ENCODE measurements around the gene ACTL7A.
"Not testable (repeated sequence)": the region's sequence is repeated elsewhere in the genome, so short reads cannot be mapped to it uniquely, and the experiment has no call there.

The ACTL7A gene

DNA sequence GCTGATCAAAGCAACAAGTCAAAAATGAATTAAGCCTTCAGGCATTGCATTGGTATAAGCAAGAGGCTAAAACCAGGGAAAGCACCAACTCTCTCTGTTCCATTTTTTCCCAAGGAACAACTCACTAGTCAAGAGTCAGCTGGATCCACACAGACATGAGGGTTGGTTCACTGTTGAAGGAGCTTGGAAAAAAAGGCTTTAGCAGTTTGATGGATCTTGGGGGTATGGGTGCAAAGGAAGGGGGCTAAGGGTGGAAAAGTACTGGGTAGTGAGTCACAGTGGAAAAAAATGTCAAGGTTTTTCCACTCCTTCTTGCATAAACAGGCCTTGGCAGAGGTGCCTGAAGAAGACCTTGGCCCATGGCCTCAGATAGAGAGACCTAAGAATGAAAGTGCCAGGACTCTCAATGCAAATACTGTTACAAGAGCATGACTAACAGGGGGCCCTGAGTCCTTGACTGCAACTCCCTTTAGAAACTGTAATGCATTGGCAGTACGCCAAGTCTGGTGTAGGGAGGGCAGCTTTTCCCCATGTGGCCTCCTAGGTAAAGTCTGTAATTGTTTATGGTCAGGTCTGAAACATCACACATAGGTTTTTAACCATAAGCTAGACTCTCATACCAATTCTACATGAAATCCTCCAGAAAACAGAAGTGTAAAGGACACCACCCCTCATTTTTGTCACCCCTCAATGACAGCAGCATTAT is 23.7 kb downstream of the ACTL7A start:
- no peak overlapping the region for H3K9ac ChIP-seq (ENCODE audit: low read length)

DNA sequence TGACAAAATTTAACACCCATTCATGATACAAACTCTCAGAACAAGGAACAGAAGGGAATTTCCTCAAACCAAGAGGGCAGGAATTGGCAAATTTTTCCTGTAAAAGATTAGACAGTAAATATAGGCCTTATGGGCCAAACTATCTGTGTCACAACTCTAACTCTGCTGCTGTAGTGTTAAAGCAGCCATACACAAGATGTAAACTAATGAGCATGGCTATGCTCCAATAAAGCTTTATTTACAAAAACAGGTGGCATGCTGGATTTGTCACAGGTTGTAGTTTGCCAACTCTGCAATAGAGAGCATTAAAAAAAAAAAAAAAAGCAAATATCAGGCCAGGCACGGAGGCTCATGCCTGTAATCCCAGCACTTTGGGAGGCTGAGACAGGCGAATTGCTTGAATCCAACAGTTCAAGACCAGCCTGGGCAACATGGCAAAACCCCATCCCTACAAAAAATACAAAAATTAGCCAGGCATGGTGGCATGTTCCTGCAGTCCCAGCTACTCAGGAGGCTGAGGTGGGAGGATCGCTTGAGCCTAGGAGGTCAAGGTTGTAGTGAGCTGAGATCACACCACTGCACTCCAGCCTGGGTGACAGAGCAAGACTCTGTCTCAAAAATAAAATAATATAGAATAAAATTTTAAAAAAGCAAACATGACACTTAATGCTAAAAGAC is 24.7 kb downstream of the ACTL7A start:
- not testable (repeated sequence) for H3K36me3 ChIP-seq (ENCODE audit: control insufficient read depth, insufficient read depth, low read length); H3K4me3 ChIP-seq (ENCODE audit: low read length); H3K9me3 ChIP-seq (ENCODE audit: control insufficient read depth, low read length); H3K27me3 ChIP-seq (ENCODE audit: control insufficient read depth, insufficient read depth, low read length); H3K4me1 ChIP-seq (ENCODE audit: control insufficient read depth, insufficient read depth, low read length); H3K9ac ChIP-seq (ENCODE audit: low read length)

More for the DNA sequence above, 23.7 kb downstream of the ACTL7A start:
- Histone ChIP-seq H3K4me3 (ENCODE audit: low read length) (no peak overlapping the region), H3K27me3 (ENCODE audit: control insufficient read depth, insufficient read depth, low read length) (no peaks in the 10 kb centered on the region), H3K36me3 (ENCODE audit: control insufficient read depth, insufficient read depth, low read length) (no peaks in the 10 kb centered on the region), H3K9me3 (ENCODE audit: control insufficient read depth, low read length) (no peaks in the 10 kb centered on the region), H3K4me1 (ENCODE audit: control insufficient read depth, insufficient read depth, low read length) (no peaks in the 10 kb centered on the region)

DNA sequence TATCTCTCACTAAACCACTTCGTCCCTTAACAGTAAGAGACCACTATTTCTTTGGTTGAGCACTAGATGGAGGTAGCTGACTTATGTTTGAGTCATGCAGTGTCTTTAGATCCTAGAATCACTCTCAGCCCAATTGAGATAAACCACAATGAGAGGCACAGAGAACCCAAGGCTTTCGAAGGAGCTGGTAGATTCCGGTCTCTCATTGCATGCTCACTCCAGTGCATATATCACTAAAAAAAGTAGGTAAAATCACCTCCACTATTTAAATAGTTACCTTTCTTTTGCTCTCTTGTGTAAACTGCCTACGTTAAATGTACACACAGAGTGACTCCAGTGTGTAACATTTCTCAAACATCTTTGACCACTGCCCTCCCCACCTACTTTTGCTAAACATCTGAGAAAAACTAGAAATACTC is 27.6 kb downstream of the ACTL7A start:
- Histone ChIP-seq H3K4me1 (ENCODE audit: control insufficient read depth, insufficient read depth, low read length) (no peaks in the 10 kb centered on the region), H3K4me3 (ENCODE audit: low read length) (no peak overlapping the region), H3K9ac (ENCODE audit: low read length) (no peak overlapping the region), H3K27me3 (ENCODE audit: control insufficient read depth, insufficient read depth, low read length) (no peaks in the 10 kb centered on the region), H3K9me3 (ENCODE audit: control insufficient read depth, low read length) (no peaks in the 10 kb centered on the region), H3K36me3 (ENCODE audit: control insufficient read depth, insufficient read depth, low read length) (no peaks in the 10 kb centered on the region)

DNA sequence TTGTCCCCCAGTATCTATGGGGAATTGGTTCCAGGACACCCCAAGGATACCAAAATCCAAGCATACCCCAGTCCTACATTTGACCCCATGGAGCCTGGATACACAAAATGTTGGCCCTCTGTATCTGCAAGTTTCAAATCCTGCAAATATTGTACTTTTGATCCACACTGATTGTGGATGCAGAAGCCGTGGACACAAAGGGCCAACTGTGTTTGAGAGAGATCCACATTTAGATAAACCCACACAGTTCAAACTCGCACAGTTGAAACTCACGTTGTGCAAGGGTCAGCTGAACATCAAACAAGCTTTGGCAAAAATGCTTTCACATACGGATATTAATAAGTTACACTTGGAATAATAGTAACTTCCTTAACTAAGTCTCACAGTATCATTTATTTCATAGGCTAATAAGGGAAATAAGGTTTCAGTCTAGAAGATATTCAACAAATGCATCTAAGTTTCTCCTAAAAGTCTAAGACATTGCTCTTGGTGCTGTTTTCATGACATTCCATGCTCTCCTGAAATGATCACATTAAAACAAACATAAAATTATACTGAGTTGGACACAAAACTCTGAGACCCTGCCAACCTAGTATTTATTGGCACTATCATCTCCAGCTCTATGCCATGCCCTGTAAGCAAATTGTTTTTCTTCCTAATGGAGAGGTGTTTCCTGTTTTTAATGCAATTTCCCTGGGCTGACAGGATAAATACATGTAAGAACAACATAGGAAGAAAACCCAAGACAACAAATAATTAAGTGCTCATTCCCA is 32.3 kb downstream of the ACTL7A start:
- no peaks in the 10 kb centered on the region for H3K4me1 ChIP-seq (ENCODE audit: control insufficient read depth, insufficient read depth, low read length)
- no peaks in the 10 kb centered on the region for H3K9me3 ChIP-seq (ENCODE audit: control insufficient read depth, low read length)
- H3K36me3 ChIP-seq (ENCODE audit: control insufficient read depth, insufficient read depth, low read length): no peaks in the 10 kb centered on the region
- no peak overlapping the region for H3K4me3 ChIP-seq (ENCODE audit: low read length)
- H3K9ac ChIP-seq (ENCODE audit: low read length): no peak overlapping the region
- H3K27me3 ChIP-seq (ENCODE audit: control insufficient read depth, insufficient read depth, low read length): no peaks in the 10 kb centered on the region

DNA sequence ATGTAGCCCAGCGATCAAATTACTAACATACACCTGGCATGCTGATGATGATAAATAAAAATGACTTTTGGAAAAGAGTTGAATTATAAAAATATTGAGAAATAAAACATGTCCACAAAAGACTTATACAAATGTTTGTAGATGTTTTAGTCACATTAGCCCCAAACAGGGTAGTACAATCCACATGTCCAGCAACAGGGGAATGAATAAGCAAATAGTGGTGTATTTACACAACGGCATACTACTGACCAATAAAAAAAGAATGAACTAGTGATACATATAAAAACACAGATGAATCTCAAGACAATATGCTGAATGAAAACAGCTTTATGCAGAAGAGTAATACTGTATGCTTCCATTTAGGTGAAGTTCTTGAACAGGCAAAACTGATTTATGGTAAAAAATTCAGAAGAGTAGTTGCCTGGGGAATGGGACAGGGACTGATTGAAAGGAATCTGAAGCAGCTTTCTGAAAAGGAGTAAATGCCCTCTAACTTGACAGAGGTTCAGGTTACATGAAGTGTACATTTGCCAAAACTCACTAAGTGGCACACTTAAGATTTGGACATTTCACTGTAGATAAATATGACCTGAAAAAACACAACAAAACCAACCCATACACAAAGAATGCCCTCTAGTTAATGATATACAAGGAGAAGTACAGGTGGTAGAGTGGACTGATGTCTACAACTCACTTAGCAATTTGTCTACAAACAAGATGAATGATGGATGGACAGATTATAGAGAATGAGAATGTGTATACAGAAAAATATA is 35.4 kb downstream of the ACTL7A start:
- Histone ChIP-seq H3K9ac (ENCODE audit: low read length) (no peak overlapping the region), H3K4me3 (ENCODE audit: low read length) (no peak overlapping the region), H3K36me3 (ENCODE audit: control insufficient read depth, insufficient read depth, low read length) (no peaks in the 10 kb centered on the region), H3K27me3 (ENCODE audit: control insufficient read depth, insufficient read depth, low read length) (no peaks in the 10 kb centered on the region), H3K9me3 (ENCODE audit: control insufficient read depth, low read length) (no peaks in the 10 kb centered on the region), H3K4me1 (ENCODE audit: control insufficient read depth, insufficient read depth, low read length) (no peaks in the 10 kb centered on the region)

DNA sequence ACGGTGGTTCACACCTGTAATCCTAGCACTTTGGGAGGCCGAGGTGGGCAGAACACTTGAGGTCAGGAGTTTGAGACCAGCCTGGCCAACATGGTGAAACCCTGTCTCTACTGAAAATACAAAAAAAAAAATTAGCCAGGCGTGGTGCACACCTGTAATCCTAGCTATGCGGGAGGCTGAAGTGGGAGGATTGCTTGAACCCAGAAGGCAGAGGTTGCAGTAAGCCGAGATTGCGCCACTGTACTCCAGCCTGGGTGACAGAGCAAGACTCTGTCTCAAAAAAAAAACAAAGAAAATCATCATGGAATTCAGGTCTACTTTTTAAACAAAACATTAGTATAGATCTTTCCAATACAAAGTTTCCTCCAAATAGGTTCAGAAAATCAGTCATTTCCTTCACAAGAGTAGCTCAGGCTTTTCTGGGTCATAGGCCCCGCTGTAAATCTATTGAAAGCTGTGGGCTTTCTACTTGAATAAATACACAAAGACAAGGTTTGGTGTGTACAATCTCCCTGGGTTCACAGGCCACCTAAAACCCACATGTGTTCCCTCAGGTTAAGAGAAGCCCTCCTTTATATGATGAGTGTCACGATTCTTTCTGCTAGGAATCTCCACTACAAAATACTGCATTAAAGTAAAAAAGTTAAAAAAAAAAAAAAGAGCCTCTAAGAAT is 37.1 kb downstream of the ACTL7A start:
- not testable (repeated sequence) for H3K9me3 ChIP-seq (ENCODE audit: control insufficient read depth, low read length); H3K4me1 ChIP-seq (ENCODE audit: control insufficient read depth, insufficient read depth, low read length); H3K4me3 ChIP-seq (ENCODE audit: low read length); H3K36me3 ChIP-seq (ENCODE audit: control insufficient read depth, insufficient read depth, low read length); H3K27me3 ChIP-seq (ENCODE audit: control insufficient read depth, insufficient read depth, low read length); H3K9ac ChIP-seq (ENCODE audit: low read length)

DNA sequence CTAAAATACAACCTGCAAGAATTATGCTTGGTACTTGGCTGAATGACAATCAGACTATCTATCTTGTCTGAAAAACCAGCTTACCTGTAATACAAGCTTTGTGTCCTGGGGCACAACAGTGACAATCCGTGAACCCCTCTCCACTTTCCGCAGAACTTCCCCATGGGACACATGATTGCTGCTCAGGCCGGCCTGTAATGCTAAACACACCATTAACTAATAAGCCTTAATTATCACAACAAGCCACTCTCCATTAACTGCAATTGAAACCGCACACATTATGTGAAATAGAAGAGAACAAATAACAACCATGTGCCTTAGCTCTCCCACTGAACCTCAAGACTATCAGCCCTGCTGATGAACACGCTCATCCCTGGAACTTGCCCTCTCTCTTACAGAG is 38.1 kb downstream of the ACTL7A start:
- Histone ChIP-seq H3K36me3 (ENCODE audit: control insufficient read depth, insufficient read depth, low read length) (no peaks in the 10 kb centered on the region), H3K27me3 (ENCODE audit: control insufficient read depth, insufficient read depth, low read length) (no peaks in the 10 kb centered on the region), H3K9ac (ENCODE audit: low read length) (no peak overlapping the region), H3K4me3 (ENCODE audit: low read length) (no peak overlapping the region), H3K4me1 (ENCODE audit: control insufficient read depth, insufficient read depth, low read length) (no peaks in the 10 kb centered on the region), H3K9me3 (ENCODE audit: control insufficient read depth, low read length) (no peaks in the 10 kb centered on the region)

DNA sequence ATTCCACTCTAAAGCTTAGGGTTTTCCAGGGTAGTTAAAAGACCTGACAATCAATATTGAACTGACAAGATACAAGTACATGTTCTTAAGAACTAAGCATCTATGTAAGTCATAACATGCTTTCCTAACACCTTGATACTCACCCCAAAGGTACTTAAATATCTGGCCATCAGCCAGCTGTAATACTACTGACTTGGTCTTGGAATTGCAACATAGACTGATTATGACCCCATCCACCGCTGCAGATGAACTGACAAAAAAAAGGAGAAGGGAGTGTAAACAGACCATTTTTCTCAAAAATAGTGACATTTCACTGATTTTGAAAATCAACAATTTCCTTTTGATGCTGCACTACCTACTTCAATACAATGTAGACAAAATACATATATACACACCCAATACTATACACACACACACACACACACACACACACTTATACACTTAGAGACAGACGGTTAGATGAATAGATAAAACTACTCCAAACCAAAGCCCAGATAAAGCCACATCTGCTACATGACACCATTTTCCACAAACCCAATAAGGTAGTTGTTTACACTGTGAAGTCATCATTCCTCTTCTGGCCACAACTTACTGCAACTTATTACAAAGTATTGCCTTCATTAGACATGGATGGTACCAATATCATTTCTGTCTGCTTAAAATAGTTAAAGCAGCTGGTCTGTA is 41.5 kb downstream of the ACTL7A start:
- Histone ChIP-seq H3K27me3 (ENCODE audit: control insufficient read depth, insufficient read depth, low read length) (no peaks in the 10 kb centered on the region), H3K9me3 (ENCODE audit: control insufficient read depth, low read length) (no peaks in the 10 kb centered on the region), H3K36me3 (ENCODE audit: control insufficient read depth, insufficient read depth, low read length) (no peaks in the 10 kb centered on the region), H3K4me1 (ENCODE audit: control insufficient read depth, insufficient read depth, low read length) (no peaks in the 10 kb centered on the region), H3K4me3 (ENCODE audit: low read length) (no peak overlapping the region), H3K9ac (ENCODE audit: low read length) (no peak overlapping the region)

DNA sequence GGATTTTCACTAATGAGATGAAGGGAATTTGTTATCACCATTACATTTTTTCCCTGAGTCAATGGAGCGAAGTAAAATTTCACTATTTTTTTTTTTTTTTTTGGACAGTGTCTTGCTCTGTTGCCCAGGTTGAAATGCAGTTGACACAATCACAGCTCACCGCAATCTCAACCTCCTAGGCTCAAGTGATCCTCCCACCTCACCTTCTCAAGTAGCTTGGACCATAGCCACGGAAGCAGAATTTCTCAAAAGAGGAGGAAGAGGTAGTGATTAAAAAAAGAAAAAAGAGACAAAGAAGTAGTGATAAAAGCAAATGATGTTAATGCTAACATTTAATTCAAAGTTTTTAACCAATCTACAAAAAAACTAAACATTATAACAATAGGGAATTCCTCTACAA is 42.1 kb downstream of the ACTL7A start:
- Histone ChIP-seq H3K4me1 (ENCODE audit: control insufficient read depth, insufficient read depth, low read length) (no peaks in the 10 kb centered on the region), H3K36me3 (ENCODE audit: control insufficient read depth, insufficient read depth, low read length) (no peaks in the 10 kb centered on the region), H3K4me3 (ENCODE audit: low read length) (no peak overlapping the region), H3K9me3 (ENCODE audit: control insufficient read depth, low read length) (no peaks in the 10 kb centered on the region), H3K9ac (ENCODE audit: low read length) (no peak overlapping the region), H3K27me3 (ENCODE audit: control insufficient read depth, insufficient read depth, low read length) (no peaks in the 10 kb centered on the region)

DNA sequence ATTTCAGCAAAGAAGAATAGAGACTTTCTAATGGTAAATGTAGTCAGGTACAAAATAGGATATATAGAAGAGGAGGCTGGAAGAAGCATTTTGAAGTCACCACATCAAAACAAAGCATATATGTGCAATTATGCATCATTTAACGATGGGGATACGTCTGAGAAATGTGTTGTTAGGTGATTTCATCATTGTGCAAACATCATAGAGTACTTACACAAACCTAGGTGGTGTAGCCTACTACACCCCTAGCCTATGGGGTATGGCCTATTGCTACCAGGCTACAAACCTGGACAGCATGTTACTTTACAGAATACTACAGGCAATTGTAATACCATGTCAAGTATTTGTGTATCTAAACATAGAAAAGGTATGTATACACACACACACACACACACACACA is 43.4 kb downstream of the ACTL7A start:
- no peaks in the 10 kb centered on the region for H3K4me1 ChIP-seq (ENCODE audit: control insufficient read depth, insufficient read depth, low read length)
- no peaks in the 10 kb centered on the region for H3K36me3 ChIP-seq (ENCODE audit: control insufficient read depth, insufficient read depth, low read length)
- H3K9me3 ChIP-seq (ENCODE audit: control insufficient read depth, low read length): no peaks in the 10 kb centered on the region
- H3K27me3 ChIP-seq (ENCODE audit: control insufficient read depth, insufficient read depth, low read length): no peaks in the 10 kb centered on the region
- no peak overlapping the region for H3K9ac ChIP-seq (ENCODE audit: low read length)
- H3K4me3 ChIP-seq (ENCODE audit: low read length): no peak overlapping the region

DNA sequence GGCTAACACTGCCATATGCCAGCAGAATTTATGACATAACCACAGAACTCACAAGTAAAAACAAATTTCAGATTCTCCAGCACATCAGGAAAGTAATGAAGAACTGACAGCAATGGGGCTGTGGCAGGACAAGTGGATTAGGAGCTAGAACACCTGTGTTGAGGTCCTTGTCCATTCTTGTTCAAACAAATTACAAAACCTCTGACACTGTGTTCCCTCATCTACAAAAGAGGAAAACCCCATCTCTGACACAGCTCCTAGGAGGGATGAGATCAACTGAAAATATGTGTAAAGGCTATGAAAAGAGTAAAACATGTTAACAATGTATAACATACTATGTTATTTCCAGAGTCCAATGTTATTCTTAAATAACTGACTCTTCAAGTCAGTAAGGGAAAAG is 48.3 kb downstream of the ACTL7A start:
- H3K4me3 ChIP-seq (ENCODE audit: low read length): no peak overlapping the region
- H3K4me1 ChIP-seq (ENCODE audit: control insufficient read depth, insufficient read depth, low read length): no peaks in the 10 kb centered on the region
- no peak overlapping the region for H3K9ac ChIP-seq (ENCODE audit: low read length)
- H3K27me3 ChIP-seq (ENCODE audit: control insufficient read depth, insufficient read depth, low read length): no peaks in the 10 kb centered on the region
- H3K36me3 ChIP-seq (ENCODE audit: control insufficient read depth, insufficient read depth, low read length): no peaks in the 10 kb centered on the region
- H3K9me3 ChIP-seq (ENCODE audit: control insufficient read depth, low read length): no peaks in the 10 kb centered on the region

Data from mucosa of stomach (tissue), 1 donor.